Caco-2 (cell line): Measurements from ENCODE around the gene LRP5. TPM values are rescaled to one million over a fixed set of nuclear protein-coding genes. Genes with fewer than 3 reads are reported as not detected.
"Not testable (repeated sequence)": the region's sequence is repeated elsewhere in the genome, so short reads cannot be mapped to it uniquely, and the experiment has no call there.

Source experiments
- BruUV-seq: library from RNA; stranded (reverse); fragments of 400-500 nt; replicated peaks from 2 replicates; lab custom pipeline; 2021; lab: Mats Ljungman, UMichigan
- CTCF ChIA-PET: fragments of 300-600 bp; sonication (Branson Sonifier 250); formaldehyde crosslinking; loops from one replicate; lab custom pipeline; 2022; ENCODE audit warnings: antibody characterized with exemption; lab: Charles Lee
- POLR2A ChIA-PET: fragments of 300-600 bp; sonication (Branson Sonifier 250); formaldehyde crosslinking; loops from one replicate; lab custom pipeline; 2022; ENCODE audit warnings: antibody characterized with exemption; lab: Charles Lee
- DNase-seq, 2 experiments: peaks; one replicate each; pipeline versions ENCODE4 v3.0.0 to v3.0.0-alpha.2; 2020 to 2022
- H3K27me3 ChIP-seq: replicated peaks from 2 replicates; pipeline ENCODE4 v1.6.0; 2011; ENCODE audit warnings: low read length; ENCODE audit not compliant: control insufficient read depth, insufficient read depth
- H3K36me3 ChIP-seq: 2 replicates; pipeline ENCODE4 v1.5.1; 2011; ENCODE audit warnings: low read length; ENCODE audit not compliant: control insufficient read depth, insufficient read depth
- H3K4me1 ChIP-seq: fragments of 250-450 bp; sonication (Bioruptor Pico); 2 replicates; pipeline ENCODE4 v1.5.1; 2020; ENCODE audit warnings: mild to moderate bottlenecking
- H3K4me3 ChIP-seq: 2 replicates; pipeline ENCODE4 v1.5.1; 2011; ENCODE audit warnings: low read depth, mild to moderate bottlenecking, control low read depth, low read length
- H3K9me3 ChIP-seq: fragments of 250-450 bp; sonication (Bioruptor Pico); 2 replicates; pipeline ENCODE4 v1.5.1; 2020; ENCODE audit warnings: mild to moderate bottlenecking, moderate library complexity
- H3K27ac Mint-ChIP-seq: one replicate; pipeline ENCODE4 v1.8.0; 2022; ENCODE audit warnings: mixed read lengths; ENCODE audit not compliant: unreplicated experiment
- H3K27me3 Mint-ChIP-seq: one replicate; pipeline ENCODE4 v1.8.0; 2022; ENCODE audit warnings: mixed read lengths; ENCODE audit not compliant: insufficient read depth, unreplicated experiment
- H3K36me3 Mint-ChIP-seq: one replicate; pipeline ENCODE4 v1.8.0; 2022; ENCODE audit warnings: mild to moderate bottlenecking, mixed read lengths; ENCODE audit not compliant: insufficient read depth, unreplicated experiment
- H3K4me1 Mint-ChIP-seq: one replicate; pipeline ENCODE4 v1.8.0; 2022; ENCODE audit warnings: low read depth, mixed read lengths; ENCODE audit not compliant: unreplicated experiment
- H3K4me3 Mint-ChIP-seq: one replicate; pipeline ENCODE4 v1.8.0; 2022; ENCODE audit warnings: mild to moderate bottlenecking, moderate library complexity, mixed read lengths; ENCODE audit not compliant: unreplicated experiment
- H3K9me3 Mint-ChIP-seq: one replicate; pipeline ENCODE4 v1.8.0; 2022; ENCODE audit warnings: mixed read lengths; ENCODE audit not compliant: unreplicated experiment
- intact Hi-C: fragments of 100-400 bp; cut with micrococcal nuclease; formaldehyde crosslinking; loops from one replicate; pipeline ENCODE4 v1.10.0; 2022; ENCODE audit not compliant: unreplicated experiment
- total RNA-seq: library from RNA; stranded (reverse); gene quantifications from 2 replicates; pipeline ENCODE4 v1.2.3, GENCODE V29; 2022
- TF ChIP-seq, protein P1 (sequence below), 2 experiments: fragments of 200-600 bp in 1 of 2; IDR thresholded peaks; 1 replicate in 1 of 2; 2 replicates in 1 of 2; pipeline versions ENCODE4 v1.5.1 to v1.8.0; 2011 to 2022; ENCODE audit warnings: antibody characterized with exemption in 1 of 2, control low read depth in 1 of 2, inconsistent platforms in 1 of 2, low read depth in 1 of 2, low read length in 1 of 2, mild to moderate bottlenecking in 1 of 2, moderate library complexity in 1 of 2; ENCODE audit not compliant: insufficient read depth in 1 of 2, severe bottlenecking in 1 of 2, unreplicated experiment in 1 of 2

Gene LRP5
- total RNA-seq, 1 experiment from 2014 or later = 94.3 TPM

GRCh38 chr11:68445531-68446035, 133.2 kb downstream of the LRP5 start:
- ChIA-PET POLR2A (no interaction called here), CTCF (no interaction called here)
- H3K9me3 ChIP-seq = no peaks in the 10 kb centered on the region
- Mint-ChIP-seq H3K9me3 (no peaks in the 10 kb centered on the region), H3K4me3 (no peak overlapping the region), H3K36me3 (peaks cover 82% of the 10 kb centered on the region), H3K27ac (no peak overlapping the region), H3K4me1 (no peaks in the 10 kb centered on the region), H3K27me3 (no peaks in the 10 kb centered on the region)
- BruUV-seq = no TSS peak
- intact Hi-C loops = no loop called here
- H3K4me1 ChIP-seq = no peaks in the 10 kb centered on the region
- no peak for DNase-seq
- H3K4me3 ChIP-seq = no peak overlapping the region
- TF ChIP-seq, protein P1, sequence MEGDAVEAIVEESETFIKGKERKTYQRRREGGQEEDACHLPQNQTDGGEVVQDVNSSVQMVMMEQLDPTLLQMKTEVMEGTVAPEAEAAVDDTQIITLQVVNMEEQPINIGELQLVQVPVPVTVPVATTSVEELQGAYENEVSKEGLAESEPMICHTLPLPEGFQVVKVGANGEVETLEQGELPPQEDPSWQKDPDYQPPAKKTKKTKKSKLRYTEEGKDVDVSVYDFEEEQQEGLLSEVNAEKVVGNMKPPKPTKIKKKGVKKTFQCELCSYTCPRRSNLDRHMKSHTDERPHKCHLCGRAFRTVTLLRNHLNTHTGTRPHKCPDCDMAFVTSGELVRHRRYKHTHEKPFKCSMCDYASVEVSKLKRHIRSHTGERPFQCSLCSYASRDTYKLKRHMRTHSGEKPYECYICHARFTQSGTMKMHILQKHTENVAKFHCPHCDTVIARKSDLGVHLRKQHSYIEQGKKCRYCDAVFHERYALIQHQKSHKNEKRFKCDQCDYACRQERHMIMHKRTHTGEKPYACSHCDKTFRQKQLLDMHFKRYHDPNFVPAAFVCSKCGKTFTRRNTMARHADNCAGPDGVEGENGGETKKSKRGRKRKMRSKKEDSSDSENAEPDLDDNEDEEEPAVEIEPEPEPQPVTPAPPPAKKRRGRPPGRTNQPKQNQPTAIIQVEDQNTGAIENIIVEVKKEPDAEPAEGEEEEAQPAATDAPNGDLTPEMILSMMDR (IDR thresholded peaks at IDR 0.05; ENCODE audit: insufficient read depth in 1 of 2, low read depth in 1 of 2, low read length in 1 of 2, severe bottlenecking in 1 of 2, unreplicated experiment in 1 of 2) = no peak
- peaks cover 19% of the 10 kb centered on the region for H3K36me3 ChIP-seq
- no peaks in the 10 kb centered on the region for H3K27me3 ChIP-seq

- no peaks in the 10 kb centered on the region for H3K4me1 ChIP-seq
- Mint-ChIP-seq H3K4me3 (no peak overlapping the region), H3K27ac (peak overlapping the region; percentile 65), H3K27me3 (no peaks in the 10 kb centered on the region), H3K4me1 (no peaks in the 10 kb centered on the region), H3K36me3 (peaks cover 78% of the 10 kb centered on the region), H3K9me3 (no peaks in the 10 kb centered on the region)
- peaks cover 19% of the 10 kb centered on the region for H3K36me3 ChIP-seq
- DNase-seq = no peak
- TF ChIP-seq, protein P1 (IDR thresholded peaks at IDR 0.05; ENCODE audit: insufficient read depth in 1 of 2, low read depth in 1 of 2, low read length in 1 of 2, severe bottlenecking in 1 of 2, unreplicated experiment in 1 of 2) = no peak
- no peak overlapping the region for H3K4me3 ChIP-seq
- no TSS peak for BruUV-seq
- ChIA-PET POLR2A (no interaction called here), CTCF (no interaction called here)
- no peaks in the 10 kb centered on the region for H3K9me3 ChIP-seq
- intact Hi-C loops = no loop called here
- no peaks in the 10 kb centered on the region for H3K27me3 ChIP-seq
Observed at GRCh38 chr11:68446046-68446725, 133.8 kb downstream of the LRP5 start.

DNA sequence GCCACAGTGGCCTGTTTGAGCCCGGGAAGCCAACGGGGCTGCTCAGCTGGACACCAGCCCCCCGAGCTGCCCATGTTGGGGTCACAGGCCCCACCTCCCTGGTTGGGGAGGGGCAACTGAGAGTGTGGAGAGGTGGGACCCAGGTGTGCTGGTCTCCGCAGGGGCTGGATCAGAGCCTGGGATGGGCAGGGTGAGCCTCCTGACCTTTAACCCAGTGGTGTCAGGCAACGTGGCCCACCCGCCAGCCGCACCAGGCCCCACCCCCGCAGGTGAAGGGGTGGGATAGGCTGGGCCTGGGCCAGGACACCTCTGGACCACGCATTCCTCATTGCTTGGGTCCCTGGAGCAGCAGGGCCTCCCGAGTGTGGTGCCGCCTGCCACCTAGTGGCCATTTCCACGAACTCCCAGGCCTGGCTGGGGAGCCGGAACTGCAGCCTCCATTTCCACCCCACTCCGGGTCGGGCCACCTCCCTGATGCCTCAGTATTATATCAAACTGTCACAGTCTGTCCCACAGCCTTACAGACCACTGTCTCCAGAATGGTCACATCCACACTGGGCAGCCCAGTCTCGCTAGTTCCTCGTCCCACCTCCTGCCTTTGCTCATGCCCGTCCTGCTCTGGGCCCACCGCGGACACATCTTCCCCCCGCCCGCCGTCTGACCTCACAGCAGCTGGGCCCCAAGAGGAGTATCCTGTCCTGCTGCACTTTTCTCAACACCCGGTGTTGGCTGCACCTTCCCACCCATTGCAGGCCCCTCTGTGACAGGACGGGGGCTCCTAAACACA, 134.8 kb downstream of the LRP5 start:
- peak overlapping the region; percentile 65 for H3K27ac Mint-ChIP-seq

GRCh38 chr11:68447914-68448313, 135.5 kb downstream of the LRP5 start:
- H3K27ac Mint-ChIP-seq = peak overlapping the region; percentile 14
- peaks cover 13% of the 10 kb centered on the region for H3K36me3 ChIP-seq
- H3K9me3 ChIP-seq, H3K27me3 Mint-ChIP-seq, H3K27me3 ChIP-seq, BruUV-seq, POLR2A ChIA-PET, H3K9me3 Mint-ChIP-seq, CTCF ChIA-PET, H3K4me3 Mint-ChIP-seq, H3K4me3 ChIP-seq, DNase-seq, H3K4me1 Mint-ChIP-seq, H3K4me1 ChIP-seq: not testable (repeated sequence)
- intact Hi-C loops = loop anchor here (1.0 kb wide), 3 partner anchors 12 to 239 kb away; partner anchors contain the start of gene PPP6R3
- H3K36me3 Mint-ChIP-seq = peaks cover 66% of the 10 kb centered on the region

More for the DNA sequence above, 134.8 kb downstream of the LRP5 start:
- no peaks in the 10 kb centered on the region for H3K9me3 Mint-ChIP-seq
- no peaks in the 10 kb centered on the region for H3K4me1 ChIP-seq
- BruUV-seq = no TSS peak
- H3K4me1 Mint-ChIP-seq = no peaks in the 10 kb centered on the region
- H3K9me3 ChIP-seq = no peaks in the 10 kb centered on the region
- no peaks in the 10 kb centered on the region for H3K27me3 Mint-ChIP-seq
- no peak overlapping the region for H3K4me3 ChIP-seq
- H3K36me3 Mint-ChIP-seq = peaks cover 73% of the 10 kb centered on the region
- H3K4me3 Mint-ChIP-seq = no peak overlapping the region
- no peaks in the 10 kb centered on the region for H3K27me3 ChIP-seq
- ChIA-PET CTCF (no interaction called here), POLR2A (no interaction called here)
- intact Hi-C loops = loop anchor here (1.0 kb wide), 3 partner anchors 13 to 238 kb away; partner anchors contain the start of gene PPP6R3
- H3K36me3 ChIP-seq = peaks cover 19% of the 10 kb centered on the region
- DNase-seq = peak; percentile 87 to 92
- TF ChIP-seq, protein P1 (IDR thresholded peaks at IDR 0.05; ENCODE audit: insufficient read depth in 1 of 2, low read depth in 1 of 2, low read length in 1 of 2, severe bottlenecking in 1 of 2, unreplicated experiment in 1 of 2) = peak; percentile 98 to 99
